Measurements from ENCODE around the gene DLX1. TPM values are rescaled to one million over a fixed set of nuclear protein-coding genes. Genes with fewer than 3 reads are reported as not detected.
A peak's percentile ranks its signal among the peaks of the same experiment; 100 is the strongest.

The DLX1 gene
- total RNA-seq (2022) (0.77 and 0.81 TPM in 2 replicates), Bru-seq, nascent RNA (percentile 34 among the genes with signal in this experiment), BruChase-seq, experiment 1, labeled RNA remaining after a 6-hour chase (percentile 43 among the genes with signal in this experiment), BruChase-seq, experiment 2, labeled RNA remaining after a 2-hour chase (percentile 51 among the genes with signal in this experiment)
- long read RNA-seq = 0 reads

GRCh38 chr2:172085460-172086159 is at the start of gene DLX1:
Gene DLX1, plus strand, starts transcription at chr2:172085507. Its CDS starts 171 bp downstream, at chr2:172085678.
- ChIA-PET CTCF (interaction anchor here (0.6 to 1.3 kb wide), 5 partner anchors 11 to 261 kb away, joined by 3 to 5 read pairs (median 4); no protein-coding TSS in a partner anchor), POLR2A (interaction anchor here (0.7 to 2.9 kb wide), 11 partner anchors 12 to 469 kb away, joined by 3 to 55 read pairs (median 8); partner anchors contain the start of genes DLX2, HAT1, METAP1D and SLC25A12)
- no peaks in the 10 kb centered on the region for H3K4me1 Mint-ChIP-seq (ENCODE audit: insufficient read depth, unreplicated experiment)
- H3K36me3 Mint-ChIP-seq (ENCODE audit: insufficient read depth, unreplicated experiment) = no peaks in the 10 kb centered on the region
- intact Hi-C loops (cut with micrococcal nuclease) = no loop called here
- DNase-seq (ENCODE audit: unreplicated experiment) = no peak
- H3K27ac Mint-ChIP-seq (ENCODE audit: low read depth, unreplicated experiment) = peak within 1 kb of the TSS; percentile 47
- H3K4me3 Mint-ChIP-seq (ENCODE audit: unreplicated experiment) = peak within 1 kb of the TSS; percentile 80
- TF ChIP-seq CTCF (IDR thresholded peaks at IDR 0.05; ENCODE audit: unreplicated experiment) = no peak
- no peaks in the 10 kb centered on the region for H3K27me3 Mint-ChIP-seq (ENCODE audit: insufficient read depth, unreplicated experiment)
- no peaks in the 10 kb centered on the region for H3K9me3 Mint-ChIP-seq (ENCODE audit: unreplicated experiment)
- BruUV-seq (replicated peaks) = no TSS peak

- POLR2A ChIA-PET = interaction anchor here (0.6 to 2.6 kb wide), 25 partner anchors 9 to 930 kb away, joined by 3 to 20 read pairs (median 4); partner anchors contain the start of genes DLX1, DLX2, HAT1 and METAP1D
Observed at GRCh38 chr2:172038121-172038520, 47.2 kb upstream of the DLX1 start.

GRCh38 chr2:172038604-172039003 is 46.7 kb upstream of the DLX1 start:
- ChIA-PET CTCF (interaction anchor here (0.9 to 1.9 kb wide), 6 partner anchors 17 to 440 kb away, joined by 3 to 6 read pairs (median 4); no protein-coding TSS in a partner anchor), POLR2A (interaction anchor here (0.6 to 2.6 kb wide), 23 partner anchors 8 to 930 kb away, joined by 3 to 20 read pairs (median 4); partner anchors contain the start of genes DLX1, DLX2, HAT1 and METAP1D)
- BruUV-seq (replicated peaks) = no TSS peak
- H3K4me1 Mint-ChIP-seq (ENCODE audit: insufficient read depth, unreplicated experiment) = peaks cover 10% of the 10 kb centered on the region
- H3K36me3 Mint-ChIP-seq (ENCODE audit: insufficient read depth, unreplicated experiment) = no peaks in the 10 kb centered on the region
- H3K27me3 Mint-ChIP-seq (ENCODE audit: insufficient read depth, unreplicated experiment) = no peaks in the 10 kb centered on the region
- DNase-seq (ENCODE audit: unreplicated experiment) = peak; percentile 90
- H3K4me3 Mint-ChIP-seq (ENCODE audit: unreplicated experiment) = no peak overlapping the region
- intact Hi-C loops (cut with micrococcal nuclease) = no loop called here
- no peaks in the 10 kb centered on the region for H3K9me3 Mint-ChIP-seq (ENCODE audit: unreplicated experiment)
- no peak overlapping the region for H3K27ac Mint-ChIP-seq (ENCODE audit: low read depth, unreplicated experiment)
- no peak for TF ChIP-seq CTCF (IDR thresholded peaks at IDR 0.05; ENCODE audit: unreplicated experiment)

More at GRCh38 chr2:172038121-172038520, 47.2 kb upstream of the DLX1 start:
- TF ChIP-seq CTCF (IDR thresholded peaks at IDR 0.05; ENCODE audit: unreplicated experiment) = no peak
- Mint-ChIP-seq H3K4me1 (ENCODE audit: insufficient read depth, unreplicated experiment) (peaks cover 10% of the 10 kb centered on the region), H3K9me3 (ENCODE audit: unreplicated experiment) (no peaks in the 10 kb centered on the region), H3K4me3 (ENCODE audit: unreplicated experiment) (no peak overlapping the region), H3K27ac (ENCODE audit: low read depth, unreplicated experiment) (no peak overlapping the region), H3K27me3 (ENCODE audit: insufficient read depth, unreplicated experiment) (no peaks in the 10 kb centered on the region), H3K36me3 (ENCODE audit: insufficient read depth, unreplicated experiment) (no peaks in the 10 kb centered on the region)
- intact Hi-C loops (cut with micrococcal nuclease) = no loop called here
- DNase-seq (ENCODE audit: unreplicated experiment) = no peak
- CTCF ChIA-PET = interaction anchor here (0.6 to 1.9 kb wide), 9 partner anchors 20 to 506 kb away, joined by 3 to 6 read pairs (median 4); no protein-coding TSS in a partner anchor
- no TSS peak for BruUV-seq (replicated peaks)
